K562 (cell line): Measurements from ENCODE around the gene SCUBE2. TPM values are rescaled to one million over a fixed set of nuclear protein-coding genes. Genes with fewer than 3 reads are reported as not detected.

Source experiments
- ATAC-seq: fragments of 200-7000 bp; cut with Tn5 transposase; 3 replicates; pipeline ENCODE4 v1.9.1; 2020; ENCODE audit warnings: moderate library complexity
- BruUV-seq: library from RNA; stranded (reverse); fragments of 400-500 nt; replicated peaks from 2 replicates; lab custom pipeline; 2021; lab: Mats Ljungman, UMichigan
- CTCF ChIA-PET: fragments of 300-600 bp; formaldehyde crosslinking; extraction: SDS; loops from one replicate; lab custom pipeline; 2021; ENCODE audit warnings: low intra/inter-chr PET ratio; lab: Yijun Ruan, JAX
- POLR2A ChIA-PET: fragments of 300-600, 350-650 bp; sonication (Branson Sonifier 250); formaldehyde crosslinking; extraction: SDS; loops from one replicate; lab custom pipeline; 2021; ENCODE audit warnings: antibody characterized with exemption, inconsistent platforms; lab: Yijun Ruan, JAX
- DNase-seq, 4 experiments: peaks; one replicate each; pipeline versions ENCODE4 v3.0.0 to v3.0.0-alpha.2; 2011 to 2018; ENCODE audit warnings: low spot score in 3 of 4, mixed read lengths in 3 of 4; ENCODE audit errors: extremely low read depth in 1 of 4
- FAIRE-seq: peaks from 2 replicates; lab custom pipeline; 2011; peaks lifted over from hg19 to GRCh38; lab: Jason Lieb, UNC
- H2AFZ ChIP-seq: 2 replicates; pipeline ENCODE4 v1.6.0; 2011; ENCODE audit warnings: low read depth, low read length, control low read depth, inconsistent platforms
- H3K27ac ChIP-seq: fragments of 200-600 bp; 3 replicates; pipeline ENCODE4 v1.8.0; 2011; ENCODE audit warnings: low read depth, mild to moderate bottlenecking, control low read depth, inconsistent platforms, low read length, moderate library complexity, mixed read lengths; ENCODE audit errors: extremely low read depth
- H3K27me3 ChIP-seq, 2 experiments: fragments of 300-600 bp in 1 of 2; 2 replicates in 1 of 2; 3 replicates in 1 of 2; pipeline versions ENCODE4 v1.6.0 to v1.8.0; 2011; ENCODE audit warnings: inconsistent platforms in 2 of 2, low read length in 2 of 2, mild to moderate bottlenecking in 1 of 2, mixed read lengths in 1 of 2, moderate library complexity in 1 of 2; ENCODE audit not compliant: control insufficient read depth in 2 of 2, insufficient read depth in 2 of 2
- H3K36me3 ChIP-seq: fragments of 300-600 bp; 3 replicates; pipeline ENCODE4 v1.8.0; 2011; ENCODE audit warnings: mild to moderate bottlenecking, low read length, inconsistent platforms; ENCODE audit not compliant: control insufficient read depth, insufficient read depth
- H3K4me1 ChIP-seq, 2 experiments: fragments of 200-600 bp in 1 of 2; replicated peaks in 1 of 2; 2 replicates in 1 of 2; 3 replicates in 1 of 2; pipeline versions ENCODE4 v1.5.1 to v1.8.0; 2011; ENCODE audit warnings: inconsistent platforms in 2 of 2, low read length in 2 of 2, mild to moderate bottlenecking in 1 of 2, mixed read lengths in 1 of 2, moderate library complexity in 1 of 2; ENCODE audit not compliant: control insufficient read depth in 2 of 2, insufficient read depth in 2 of 2
- H3K4me2 ChIP-seq: 2 replicates; pipeline ENCODE4 v1.6.1; 2011; ENCODE audit warnings: low read length, control low read depth, inconsistent platforms, mixed read lengths; ENCODE audit not compliant: insufficient read depth
- H3K4me3 ChIP-seq: fragments of 200-600 bp; sonication (generic), shearing (Covaris generic); 2 replicates; pipeline ENCODE4 v1.5.1; 2016; ENCODE audit warnings: control low read depth, inconsistent platforms
- H3K79me2 ChIP-seq: fragments of 200-600 bp; 3 replicates; pipeline ENCODE4 v1.8.0; 2011; ENCODE audit warnings: low read length, inconsistent platforms; ENCODE audit not compliant: control insufficient read depth, insufficient read depth
- H3K9ac ChIP-seq, 2 experiments: 2 replicates each; pipeline versions ENCODE4 v1.6.0 to v1.6.1; 2011; ENCODE audit warnings: low read depth in 2 of 2, low read length in 2 of 2, control low read depth in 1 of 2, inconsistent platforms in 1 of 2, mild to moderate bottlenecking in 1 of 2, mixed read lengths in 1 of 2; ENCODE audit not compliant: insufficient read depth in 1 of 2
- H3K9me1 ChIP-seq: one replicate; pipeline ENCODE4 v1.6.0; 2011; ENCODE audit warnings: inconsistent platforms, mild to moderate bottlenecking, low read length, moderate library complexity; ENCODE audit not compliant: control insufficient read depth, insufficient read depth
- H3K9me3 ChIP-seq: replicated peaks from 2 replicates; pipeline ENCODE4 v1.5.1; 2011; ENCODE audit warnings: low read depth, low read length, inconsistent platforms; ENCODE audit not compliant: control insufficient read depth, insufficient read depth
- H4K20me1 ChIP-seq: replicated peaks from 2 replicates; pipeline ENCODE4 v1.6.1; 2011; ENCODE audit warnings: low read length, inconsistent platforms, mixed read lengths; ENCODE audit not compliant: control insufficient read depth, insufficient read depth
- ATF1 ChIP-seq, 2 experiments: fragments of 450-650 bp in 1 of 2; IDR thresholded peaks; 2 replicates each; pipeline ENCODE4 v1.6.1; 2016; ENCODE audit warnings: missing compliant biosample characterization in 1 of 2, missing genetic modification characterization in 1 of 2
- CREM ChIP-seq: IDR thresholded peaks from 2 replicates; pipeline ENCODE4 v1.6.1; 2014; ENCODE audit warnings: antibody characterized with exemption, low read depth
- DIDO1 ChIP-seq: fragments of 450-650 bp; IDR thresholded peaks from 2 replicates; pipeline ENCODE4 v1.6.1; 2016; ENCODE audit warnings: low read depth, missing biosample characterization, missing genetic modification characterization
- GATAD2A ChIP-seq: fragments of 450-650 bp; IDR thresholded peaks from 2 replicates; pipeline ENCODE4 v1.6.1; 2017
- JUNB ChIP-seq: fragments of 450-650 bp; formaldehyde crosslinking; conservative IDR thresholded peaks from 2 replicates; pipeline ENCODE4 v1.4.0; 2020; ENCODE audit warnings: mild to moderate bottlenecking
- RAD51 ChIP-seq: fragments of 450-650 bp; IDR thresholded peaks from 2 replicates; pipeline ENCODE4 v1.7.1; 2016; ENCODE audit warnings: low read depth, mild to moderate bottlenecking, borderline replicate concordance
- TRIM25 ChIP-seq: fragments of 450-650 bp; IDR thresholded peaks from 2 replicates; pipeline ENCODE4 v1.7.0; 2016; ENCODE audit warnings: borderline replicate concordance
- WGBS: fragments of 100-300 bp; shearing (Covaris generic); methylation state at CpG from one replicate; pipeline ENCODE4 v1.1.6; 2016; ENCODE audit warnings: low coverage, mixed read lengths; ENCODE audit not compliant: insufficient coverage; ENCODE audit errors: missing lambda C conversion rate; 5-methylcytosine and 5-hydroxymethylcytosine counted together
- in situ Hi-C: fragments of 300-500 bp; cut with MboI; formaldehyde crosslinking; loops from 4 replicates; pipeline ENCODE4 v1.15.0; 2018; ENCODE audit warnings: inconsistent platforms, mixed read lengths
- intact Hi-C: fragments of 100-400 bp; cut with micrococcal nuclease; formaldehyde crosslinking; loops from 2 replicates; pipeline ENCODE4 v1.14.2; 2022
- polyA plus RNA-seq, 8 experiments: library from polyadenylated mRNA; depleted of rRNA in 4 of 8; stranded (reverse) in 5 of 8; unstranded in 3 of 8; fragments of >200 nt; fragmentation: Nextera tagmentation in 2 of 8; fragmentation: Illumina TruSeq in 1 of 8; extraction: Ambion mirVana in 2 of 8; extraction: Trizol in 1 of 8; gene quantifications; 2 replicates each; pipeline versions ENCODE4 v1.2.1 to v1.2.3, GENCODE V29; 2011 to 2014; ENCODE audit warnings: inconsistent platforms in 1 of 8, missing spikeins in 1 of 8
- total RNA-seq, 7 experiments: library from RNA; depleted of rRNA in 6 of 7; stranded (reverse); fragments of >200 nt in 6 of 7; fragmentation: Illumina TruSeq in 2 of 7; extraction: Trizol in 2 of 7; gene quantifications; 2 replicates each; pipeline versions ENCODE4 v1.2.1 to v1.2.3, GENCODE V29; 2011 to 2021; ENCODE audit warnings: low replicate concordance in 1 of 7

The SCUBE2 gene
- total and polyA plus RNA-seq, 9 of the 15 experiments (the other 6 are each of a cell fraction or from before 2014, with no cell fraction given), result 0.06 to 0.40 (median 0.07) TPM; not detected in 6

GRCh38 chr11:9073466-9074225 lies 17.8 kb downstream of the SCUBE2 start:
- no peak overlapping the region for H3K27ac ChIP-seq
- H2AFZ ChIP-seq, result no peak overlapping the region
- no peak overlapping the region for H3K4me2 ChIP-seq
- H3K9ac ChIP-seq, result no peak overlapping the region
- no peaks in the 10 kb centered on the region for H3K9me3 ChIP-seq
- TF ChIP-seq DIDO1 (tag) (no peak), JUNB (CRISPR knock-in tag) (no peak), CREM (peak; percentile 27; the same call in 1 of the 2 replicates), TRIM25 (no peak), ATF1 (CRISPR knock-in tag; IDR thresholded peaks at IDR 0.05) (no peak), ATF1 (tag; IDR thresholded peaks at IDR 0.05) (peak; percentile 52), GATAD2A (no peak), RAD51 (no peak)
- WGBS, result 1% methylated on average over 6 of the region's 6 CpGs
- ChIA-PET CTCF (no interaction called here), POLR2A (interaction anchor here (0.6 to 0.9 kb wide), 3 partner anchors 18 to 26 kb away, joined by 3 to 4 read pairs (median 3); partner anchors contain the start of gene SCUBE2)
- no peaks in the 10 kb centered on the region; the same call in 1 of the 2 replicates for H4K20me1 ChIP-seq
- no peak for ATAC-seq
- H3K4me1 ChIP-seq, result 0 out of 5 replicates have a peak, but pooled peaks cover 0 to 5% of the 10 kb centered on the region in 2 experiments
- FAIRE-seq, result no peak
- H3K79me2 ChIP-seq, result no peaks in the 10 kb centered on the region
- intact Hi-C loops (no loop called here), in situ Hi-C loops (no loop called here)
- peaks cover 43 to 81% of the 10 kb centered on the region in 2 experiments for H3K27me3 ChIP-seq
- no peaks in the 10 kb centered on the region for H3K9me1 ChIP-seq
- BruUV-seq, result no TSS peak
- DNase-seq, result no peak
- no peaks in the 10 kb centered on the region for H3K36me3 ChIP-seq
- no peak overlapping the region for H3K4me3 ChIP-seq
